GM21576 (cell line): Measurements from ENCODE around the gene BOLA1.
A peak's percentile ranks its signal among the peaks of the same experiment; 100 is the strongest.
"Not testable (repeated sequence)": the region's sequence is repeated elsewhere in the genome, so short reads cannot be mapped to it uniquely, and the experiment has no call there.

Source experiments
- ATAC-seq: cut with Tn5 transposase; IDR thresholded peaks from one replicate; pipeline ENCODE4 v1.9.1; 2021; ENCODE audit warnings: mild to moderate bottlenecking, moderate library complexity; ENCODE audit not compliant: unreplicated experiment

BOLA1 gene

DNA sequence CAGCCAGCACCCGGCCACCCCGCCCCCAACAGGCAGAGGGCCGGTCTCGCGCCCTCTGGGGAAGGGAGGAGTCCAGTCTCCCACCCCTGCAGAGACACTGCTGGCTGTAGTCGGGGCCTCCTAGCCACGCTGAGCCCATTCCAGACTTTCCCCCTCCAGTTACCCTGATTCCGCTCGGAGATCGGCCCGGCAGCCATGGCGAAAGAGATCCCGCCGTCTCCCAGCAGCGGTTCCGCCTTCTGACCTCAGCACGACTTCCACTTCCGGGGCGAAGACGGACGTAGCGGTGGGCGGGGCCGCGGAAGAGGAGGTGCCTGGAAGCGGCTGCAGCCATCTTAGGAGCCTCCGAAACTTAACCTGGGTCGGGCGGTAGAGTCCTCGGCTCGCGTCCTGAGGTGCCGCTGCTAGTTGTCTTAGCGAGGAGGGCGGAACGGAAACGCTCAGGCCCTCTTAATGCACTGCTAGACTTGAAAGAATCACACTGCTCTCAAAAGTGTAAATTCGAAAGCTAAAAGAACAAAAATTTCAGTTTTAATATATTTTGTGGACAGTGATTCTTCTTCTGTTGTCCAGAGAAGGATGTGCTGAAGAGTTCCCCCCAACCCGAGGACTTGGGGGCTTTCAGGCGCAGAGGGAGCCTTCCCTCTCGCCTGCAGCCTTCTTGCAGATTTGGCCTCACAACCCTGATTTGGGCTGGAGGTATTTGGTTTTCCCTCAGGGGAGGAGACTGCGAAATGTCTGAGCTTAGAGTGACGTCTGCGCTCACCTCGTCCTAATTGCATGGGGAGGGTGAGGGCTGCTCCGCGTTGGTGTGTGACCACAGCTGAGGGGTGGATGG lies 28.4 kb downstream of the BOLA1 start, which contains the start of gene SF3B4:
Gene SF3B4, minus strand, starts transcription at position 241 of the 838 bp plus-strand sequence. Its CDS starts 44 bp downstream, at position 197.
- ATAC-seq: peak; percentile 93

DNA sequence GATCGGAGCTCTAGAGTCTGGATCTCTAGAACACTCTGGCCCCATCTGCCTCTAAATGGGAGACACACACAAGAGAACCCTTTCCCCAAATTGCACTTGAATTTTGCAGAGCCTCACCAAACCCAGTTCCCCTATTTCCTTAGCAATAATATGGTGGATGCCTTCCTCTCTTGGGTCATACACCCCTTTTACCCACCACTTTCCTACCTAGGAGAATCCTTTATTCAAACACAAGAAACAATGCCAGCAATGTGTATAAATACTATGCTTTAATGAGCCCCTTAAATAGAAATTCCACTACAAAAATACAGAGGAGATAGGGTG lies 29.0 kb downstream of the BOLA1 start:
- ATAC-seq: no peak

DNA sequence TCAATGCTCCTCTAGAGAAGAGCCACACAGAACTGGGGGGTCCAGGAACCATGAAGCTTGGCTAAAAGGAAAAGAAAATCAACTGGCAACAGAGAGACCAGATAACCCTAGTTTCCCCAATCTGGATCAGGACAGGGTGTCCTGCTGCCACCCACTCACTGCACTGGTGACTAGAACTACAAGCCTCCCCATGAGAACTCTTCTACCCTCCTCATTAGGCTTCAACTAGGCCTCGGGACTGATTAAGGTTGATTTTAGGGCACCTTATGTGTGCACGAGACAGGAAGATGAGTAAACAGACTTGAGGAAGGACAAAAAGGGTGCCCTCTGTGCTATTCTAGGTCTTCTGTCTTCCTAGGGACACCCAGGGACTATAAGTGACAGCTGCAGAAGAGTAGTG lies 30.5 kb downstream of the BOLA1 start:
- ATAC-seq: no peak

DNA sequence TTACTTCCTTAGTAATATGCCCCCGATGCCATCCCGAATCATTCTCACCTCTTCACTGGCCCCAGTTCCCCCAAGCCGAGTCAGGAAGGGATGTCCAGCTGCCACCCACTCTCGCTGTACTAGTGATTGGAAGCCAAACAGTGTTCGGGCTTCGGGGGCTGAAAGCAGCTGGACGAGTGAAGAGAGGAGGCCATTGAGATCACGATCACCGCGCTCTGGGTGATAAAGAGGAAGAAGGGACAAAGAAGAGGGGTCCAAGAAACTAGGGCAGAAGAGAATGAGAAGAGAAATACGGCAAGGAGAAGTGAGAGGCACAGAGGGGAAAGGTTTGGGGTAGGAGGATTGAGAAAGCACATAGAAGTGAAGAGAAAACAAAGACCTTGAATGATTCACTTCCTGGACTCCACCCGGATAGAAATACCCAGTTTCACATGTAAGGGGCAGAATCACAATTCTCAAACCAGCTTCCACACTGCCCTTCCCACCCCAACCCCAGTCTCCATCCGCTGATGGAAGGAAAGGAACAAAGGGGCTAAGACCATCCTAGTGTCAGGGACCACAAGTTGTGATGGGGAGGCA lies 31.9 kb downstream of the BOLA1 start:
- ATAC-seq: no peak

DNA sequence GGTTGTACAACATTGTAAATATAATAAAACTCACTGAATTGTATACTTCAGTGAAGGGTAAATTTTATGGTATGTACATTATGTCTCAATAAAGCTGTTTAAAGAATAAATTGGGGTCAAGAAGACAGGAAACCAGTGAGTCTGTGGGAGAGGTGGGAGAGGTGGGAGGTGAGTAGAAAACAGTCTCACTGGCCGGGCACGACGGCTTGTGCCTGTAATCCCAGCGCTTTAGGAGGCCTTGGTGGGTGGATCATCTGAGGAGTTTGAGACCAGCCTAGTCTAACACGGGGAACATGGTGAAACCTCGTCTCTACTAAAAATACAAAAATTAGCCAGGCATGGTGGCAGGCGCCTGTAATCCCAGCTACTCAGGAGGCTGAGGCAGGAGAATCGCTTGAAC lies 33.1 kb downstream of the BOLA1 start:
- no peak for ATAC-seq

DNA sequence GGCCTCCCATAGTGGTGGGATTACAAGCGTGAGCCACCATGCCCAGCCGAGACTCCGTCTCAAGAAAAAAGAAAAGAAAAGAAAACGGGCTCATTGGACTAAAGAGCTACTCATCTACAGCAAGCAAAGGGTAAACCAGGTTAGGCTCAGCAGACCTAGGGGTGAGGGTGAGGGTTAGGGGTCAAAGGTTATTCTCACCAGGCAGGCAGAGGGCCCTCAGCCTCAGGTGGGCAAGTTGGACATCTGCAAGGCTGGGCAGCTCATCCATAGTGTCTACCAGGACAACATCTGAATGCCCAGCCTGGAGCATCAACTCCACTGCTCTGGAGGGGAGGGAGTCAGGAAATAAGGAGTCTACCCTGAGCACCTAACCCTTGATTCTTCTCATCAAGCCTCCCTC lies 33.8 kb downstream of the BOLA1 start:
- no peak for ATAC-seq

DNA sequence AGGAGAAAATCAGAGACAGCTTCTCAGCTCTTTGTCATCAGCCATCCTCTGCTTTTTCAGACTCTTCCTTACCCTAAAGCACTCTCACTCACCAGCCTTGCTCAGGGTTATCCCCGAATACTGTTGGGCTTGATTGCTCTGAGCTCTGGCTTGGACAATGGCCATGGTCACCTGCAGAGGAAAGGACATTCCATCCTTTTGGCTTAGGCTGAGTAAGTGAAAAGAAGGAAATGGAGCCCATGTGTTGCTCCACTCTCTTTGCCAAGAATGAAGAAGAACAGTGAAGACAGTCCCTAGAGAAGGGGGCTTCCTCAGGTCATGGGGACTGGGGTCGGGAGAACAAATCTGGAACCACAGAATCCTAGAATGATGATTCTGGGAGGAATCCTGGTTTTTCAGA lies 35.0 kb downstream of the BOLA1 start:
- no peak for ATAC-seq

DNA sequence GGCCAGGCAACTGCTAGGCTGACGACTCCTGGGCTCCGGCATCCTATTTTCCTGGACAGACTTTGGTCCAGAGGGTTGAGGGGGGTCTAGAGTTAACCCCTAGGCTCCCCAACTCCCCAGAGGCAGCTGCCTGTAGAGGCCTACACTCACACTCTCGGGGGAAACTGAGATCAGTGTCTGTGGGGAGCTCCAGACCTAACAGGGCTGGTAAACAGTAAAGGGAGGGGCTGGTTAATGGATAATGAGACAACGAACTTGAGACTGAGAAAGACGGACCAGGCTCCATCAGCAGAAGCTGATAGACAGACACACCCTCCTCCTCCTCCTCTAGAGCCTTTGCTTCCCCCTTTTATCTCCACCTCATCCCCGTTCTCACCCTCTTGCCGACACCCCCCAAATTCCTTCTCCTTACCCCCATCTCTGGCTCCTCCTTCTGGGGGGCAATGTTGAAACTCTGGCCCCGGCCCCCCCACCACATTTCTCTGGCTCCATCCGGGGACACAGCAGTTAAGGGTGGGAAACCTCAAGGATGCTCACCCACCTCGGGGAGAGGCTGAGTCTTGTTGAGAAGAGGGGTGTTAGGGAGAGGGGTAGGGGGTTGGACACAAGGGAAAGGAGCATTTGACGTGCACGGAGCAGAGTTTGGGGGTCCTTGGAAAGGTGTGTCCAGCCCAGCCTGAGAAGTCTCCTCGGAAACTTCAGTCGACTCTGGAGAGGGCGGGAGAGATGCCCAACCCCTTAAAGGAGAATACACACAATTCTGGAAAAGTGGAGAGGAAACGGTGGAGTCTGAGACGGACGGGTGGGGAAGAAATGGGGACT lies 37.0 kb downstream of the BOLA1 start, which contains the start of gene MTMR11:
Gene MTMR11, minus strand, starts transcription at position 710 of the 822 bp plus-strand sequence. Its CDS starts 232 bp downstream, at position 478.
- ATAC-seq: no peak

DNA sequence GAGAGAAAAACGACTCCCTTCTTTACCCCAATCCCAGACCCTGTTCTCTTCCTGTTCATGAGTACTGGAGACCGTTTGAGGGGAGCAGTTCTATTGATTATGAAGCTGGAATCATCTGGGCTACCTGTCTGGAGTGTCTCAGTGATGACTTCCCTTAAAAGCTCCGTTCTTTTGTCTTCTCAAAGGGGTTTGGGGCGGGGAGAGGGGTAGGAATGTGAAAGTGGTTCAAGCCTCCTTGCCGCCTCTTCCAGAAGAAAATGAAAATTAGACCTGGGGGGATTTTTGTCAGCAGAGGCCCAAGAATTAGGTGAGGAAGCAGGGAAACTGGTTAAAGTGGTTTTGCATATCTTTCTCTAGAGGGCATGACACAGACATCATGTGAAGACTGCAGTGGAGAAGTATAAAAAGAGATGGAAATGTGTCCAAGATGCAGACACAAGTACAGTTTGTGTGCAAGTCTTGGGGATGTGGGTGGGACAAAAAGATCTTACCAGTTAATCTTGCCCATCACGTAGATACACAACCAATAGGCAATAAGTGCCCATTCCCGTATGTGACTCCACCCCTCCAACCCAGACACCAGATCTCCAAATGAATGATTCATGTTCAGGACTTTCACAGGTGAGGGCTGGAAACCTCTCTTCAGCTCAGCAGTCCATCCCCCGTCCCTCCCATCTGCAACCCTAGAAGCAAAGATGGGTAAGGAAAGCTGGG lies 37.8 kb downstream of the BOLA1 start:
- ATAC-seq: no peak

DNA sequence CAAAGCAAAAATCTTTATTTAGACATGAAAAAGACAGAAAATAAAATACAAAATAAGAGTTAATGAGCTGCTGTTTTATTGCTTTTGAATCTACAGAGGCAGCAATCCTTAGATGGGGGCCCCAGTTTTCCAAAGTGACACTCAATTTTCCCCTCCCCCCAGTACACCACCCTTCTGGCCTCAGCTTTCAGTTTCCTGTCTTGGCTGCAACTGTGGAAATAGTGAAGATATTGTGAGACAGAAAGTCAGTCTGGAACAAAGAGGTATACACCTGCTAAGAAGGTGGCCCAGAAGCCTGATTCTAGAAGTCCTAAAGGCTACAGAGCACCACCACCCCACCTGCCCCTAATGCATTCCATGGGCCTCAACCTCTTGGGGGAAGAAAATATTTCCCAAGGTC lies 38.4 kb downstream of the BOLA1 start:
- no peak for ATAC-seq

DNA sequence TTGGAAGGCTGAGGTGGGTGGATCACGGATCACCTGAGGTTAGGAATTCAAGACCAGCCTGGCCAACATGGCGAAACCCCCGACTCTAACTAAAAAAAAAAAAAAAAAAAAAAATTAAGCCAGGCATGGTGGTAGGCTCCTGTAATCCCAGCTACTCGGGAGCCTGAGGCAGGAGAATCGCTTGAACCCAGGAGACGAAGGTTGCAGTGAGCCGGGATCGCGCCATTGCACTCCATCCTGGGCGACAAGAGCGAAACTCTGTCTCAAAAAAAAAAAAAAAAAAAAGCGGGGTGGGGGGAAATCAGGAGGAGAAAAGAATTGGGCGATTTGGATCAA lies 39.3 kb downstream of the BOLA1 start:
- not testable (repeated sequence) for ATAC-seq

DNA sequence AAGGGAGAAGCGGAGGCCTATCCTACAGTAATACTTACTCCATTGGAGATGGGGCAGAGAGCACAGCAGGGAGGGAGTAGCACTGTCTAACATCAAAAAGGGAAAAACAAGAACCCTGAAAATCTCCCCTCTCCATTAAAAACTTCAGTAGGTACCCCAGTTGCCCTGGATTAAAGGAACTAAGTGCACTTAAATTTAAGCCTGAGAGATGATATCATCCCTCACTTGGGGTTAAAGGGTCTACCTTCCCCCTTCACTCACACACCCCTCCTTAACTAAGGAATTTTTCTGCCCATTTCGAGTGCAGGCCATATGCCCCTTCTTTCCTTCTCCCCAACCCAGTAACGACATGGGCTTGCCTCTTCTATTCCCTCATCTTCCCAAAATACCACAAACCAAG lies 41.1 kb downstream of the BOLA1 start:
- no peak for ATAC-seq

DNA sequence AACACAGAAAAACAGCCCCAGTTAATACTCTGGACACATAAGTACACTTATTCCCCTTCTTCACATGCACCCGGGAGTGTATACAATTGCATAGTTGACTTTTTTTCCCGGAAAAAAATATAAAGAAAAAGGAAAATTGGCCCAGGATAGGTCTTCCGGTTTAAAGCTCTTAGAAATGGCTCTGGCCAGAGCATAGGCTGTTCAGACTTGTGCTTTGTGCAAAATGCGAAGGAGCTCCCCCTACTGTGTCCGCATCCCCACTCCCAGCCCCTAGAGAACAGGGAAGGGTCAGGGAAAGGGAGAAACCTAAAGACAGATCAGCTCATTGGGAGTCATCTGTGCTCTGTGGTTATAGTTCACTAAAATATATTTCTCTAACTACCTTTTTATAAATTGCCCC lies 42.8 kb downstream of the BOLA1 start:
- ATAC-seq: no peak

DNA sequence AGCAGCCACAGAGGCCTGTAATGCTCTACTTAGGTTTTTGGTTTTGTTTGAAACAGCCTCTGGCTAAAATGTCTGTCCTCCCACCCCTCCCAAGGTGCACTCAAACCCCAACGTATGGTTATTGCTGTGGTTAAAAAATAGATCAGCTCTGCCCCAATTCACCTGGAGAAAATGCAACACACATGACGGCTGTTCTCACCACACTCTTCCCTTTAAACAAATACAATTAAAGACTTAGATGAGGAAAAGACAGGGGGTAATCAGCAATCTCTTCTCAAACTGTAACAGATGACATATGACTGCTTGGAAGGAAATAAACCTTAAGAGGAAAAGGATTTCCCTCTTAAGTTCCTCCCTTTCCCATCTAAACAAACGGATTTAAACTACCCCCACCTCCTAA lies 43.5 kb downstream of the BOLA1 start:
- ATAC-seq: no peak

DNA sequence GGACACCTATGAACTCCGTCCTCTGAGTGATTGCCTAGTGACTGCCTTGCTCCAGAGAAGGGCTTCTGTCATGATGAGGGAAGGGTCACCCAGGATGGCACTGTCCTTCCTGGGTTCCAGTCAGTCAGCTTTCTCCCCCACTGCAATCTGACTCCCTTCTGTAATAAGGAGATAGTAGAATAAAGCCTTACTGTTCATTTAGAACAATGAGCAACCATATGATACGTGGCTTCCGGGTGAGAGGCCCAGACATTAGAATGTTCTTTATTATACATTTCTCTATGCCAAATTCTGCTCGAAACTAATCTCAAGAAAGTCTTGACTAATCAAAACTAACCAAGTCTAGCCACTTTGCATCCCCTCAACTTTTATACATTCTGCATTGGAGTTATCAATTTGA lies 45.8 kb downstream of the BOLA1 start:
- ATAC-seq: no peak

DNA sequence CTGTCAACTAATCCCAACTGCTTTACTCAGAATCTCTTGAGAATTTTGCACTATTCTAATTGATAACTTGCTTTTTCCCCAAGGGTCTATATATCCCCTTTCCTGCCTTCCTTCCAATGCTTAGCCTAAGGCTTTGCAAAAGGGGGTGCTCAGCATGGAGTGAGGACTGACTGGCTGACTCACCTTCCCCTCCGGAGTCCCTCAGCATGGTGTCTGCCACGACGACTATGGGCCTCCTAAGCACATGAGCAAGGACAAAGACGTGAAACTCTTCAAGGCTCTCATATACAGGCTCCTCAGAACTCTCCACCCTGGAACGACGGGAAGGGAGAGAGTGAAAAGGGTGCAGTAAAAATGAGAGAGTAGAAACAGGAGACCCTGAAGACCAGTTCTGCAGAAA lies 50.5 kb downstream of the BOLA1 start:
- no peak for ATAC-seq
